Measurements from ENCODE around the gene GTF3C5. TPM values are rescaled to one million over a fixed set of nuclear protein-coding genes. Genes with fewer than 3 reads are reported as not detected.
"Not testable (repeated sequence)": the region's sequence is repeated elsewhere in the genome, so short reads cannot be mapped to it uniquely, and the experiment has no call there.

GTF3C5 gene
- total RNA-seq, 1 donor from 2014 or later = 94.0 TPM

DNA sequence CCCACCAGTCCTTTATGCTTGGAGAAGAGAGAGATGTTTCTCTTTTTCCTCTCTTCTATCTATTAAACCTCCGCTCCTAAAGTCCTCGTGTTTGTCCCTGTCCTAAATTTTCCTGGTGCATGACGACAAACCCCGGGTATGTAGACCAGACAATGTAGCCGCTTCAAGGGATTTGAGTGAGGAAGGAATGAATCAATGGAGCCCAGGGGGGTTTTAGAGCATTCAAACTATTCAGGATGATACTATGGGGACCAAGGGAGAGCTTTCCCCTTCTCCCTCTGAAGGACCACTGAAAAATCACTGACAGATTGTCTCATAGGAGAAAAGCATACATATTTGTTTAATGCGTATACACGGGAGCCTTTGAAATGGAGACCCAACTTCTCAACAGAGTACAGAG is 49.4 kb downstream of the GTF3C5 start:
- DNase-seq (ENCODE audit: low spot score, unreplicated experiment) = no peak
- Mint-ChIP-seq H3K4me1 (ENCODE audit: low read depth) (no peaks in the 10 kb centered on the region), H3K27ac (no peak overlapping the region), H3K36me3 (ENCODE audit: insufficient read depth) (no peaks in the 10 kb centered on the region), H3K27me3 (peaks cover 19% of the 10 kb centered on the region), H3K9me3 (ENCODE audit: low read depth) (no peaks in the 10 kb centered on the region), H3K4me3 (ENCODE audit: low read depth) (no peak overlapping the region)
- TF ChIP-seq, protein P1, sequence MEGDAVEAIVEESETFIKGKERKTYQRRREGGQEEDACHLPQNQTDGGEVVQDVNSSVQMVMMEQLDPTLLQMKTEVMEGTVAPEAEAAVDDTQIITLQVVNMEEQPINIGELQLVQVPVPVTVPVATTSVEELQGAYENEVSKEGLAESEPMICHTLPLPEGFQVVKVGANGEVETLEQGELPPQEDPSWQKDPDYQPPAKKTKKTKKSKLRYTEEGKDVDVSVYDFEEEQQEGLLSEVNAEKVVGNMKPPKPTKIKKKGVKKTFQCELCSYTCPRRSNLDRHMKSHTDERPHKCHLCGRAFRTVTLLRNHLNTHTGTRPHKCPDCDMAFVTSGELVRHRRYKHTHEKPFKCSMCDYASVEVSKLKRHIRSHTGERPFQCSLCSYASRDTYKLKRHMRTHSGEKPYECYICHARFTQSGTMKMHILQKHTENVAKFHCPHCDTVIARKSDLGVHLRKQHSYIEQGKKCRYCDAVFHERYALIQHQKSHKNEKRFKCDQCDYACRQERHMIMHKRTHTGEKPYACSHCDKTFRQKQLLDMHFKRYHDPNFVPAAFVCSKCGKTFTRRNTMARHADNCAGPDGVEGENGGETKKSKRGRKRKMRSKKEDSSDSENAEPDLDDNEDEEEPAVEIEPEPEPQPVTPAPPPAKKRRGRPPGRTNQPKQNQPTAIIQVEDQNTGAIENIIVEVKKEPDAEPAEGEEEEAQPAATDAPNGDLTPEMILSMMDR (IDR thresholded peaks at IDR 0.05; ENCODE audit: unreplicated experiment) = no peak

DNA sequence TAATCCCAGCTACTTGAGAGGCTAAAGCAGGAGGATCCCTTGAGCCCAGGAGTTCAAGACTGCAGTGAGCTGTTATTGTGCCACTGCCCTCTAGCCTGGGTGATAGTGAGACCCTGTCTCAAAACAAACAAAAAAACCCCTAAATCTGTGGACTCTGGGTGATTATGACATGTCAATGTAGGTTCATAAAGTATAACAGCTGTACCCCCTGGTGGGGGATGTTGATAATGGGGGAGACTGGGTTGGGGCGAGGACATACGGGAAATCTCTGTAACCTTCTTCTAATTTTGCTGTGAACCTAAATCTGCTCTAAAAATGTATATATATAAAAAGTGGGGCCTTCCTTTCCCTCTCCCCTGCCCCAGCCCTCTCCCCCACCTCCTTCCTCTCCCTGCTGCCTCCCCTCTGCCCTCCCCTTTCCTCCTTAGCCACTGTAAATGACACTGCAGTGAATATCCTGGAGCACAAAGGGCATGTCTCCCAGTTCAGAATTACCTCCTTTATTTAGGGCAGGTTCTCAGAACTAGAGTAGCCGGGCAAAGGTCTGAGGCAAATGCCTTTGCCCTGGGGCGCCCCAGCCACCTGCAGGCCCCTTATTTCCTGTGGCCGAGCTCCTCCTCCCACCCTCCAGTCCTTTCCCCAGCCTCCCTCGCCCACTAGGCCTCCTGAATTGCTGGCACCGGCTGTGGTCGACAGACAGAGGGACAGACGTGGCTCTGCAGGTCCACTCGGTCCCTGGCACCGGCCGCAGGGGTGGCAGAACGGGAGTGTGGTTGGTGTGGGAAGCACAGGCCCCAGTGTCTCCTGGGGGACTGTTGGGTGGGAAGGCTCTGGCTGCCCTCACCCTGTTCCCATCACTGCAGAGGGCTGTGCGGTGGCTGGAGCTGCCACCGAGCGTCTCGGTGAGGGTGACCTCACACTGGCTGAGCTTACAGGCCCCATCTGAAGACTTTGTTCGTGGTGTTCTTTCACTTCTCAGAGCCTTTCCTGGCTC is 50.3 kb downstream of the GTF3C5 start:
- H3K9me3 Mint-ChIP-seq (ENCODE audit: low read depth); H3K4me3 Mint-ChIP-seq (ENCODE audit: low read depth); H3K36me3 Mint-ChIP-seq (ENCODE audit: insufficient read depth); H3K27ac Mint-ChIP-seq; H3K4me1 Mint-ChIP-seq (ENCODE audit: low read depth); DNase-seq (ENCODE audit: low spot score, unreplicated experiment): not testable (repeated sequence)
- H3K27me3 Mint-ChIP-seq = peaks cover 19% of the 10 kb centered on the region

DNA sequence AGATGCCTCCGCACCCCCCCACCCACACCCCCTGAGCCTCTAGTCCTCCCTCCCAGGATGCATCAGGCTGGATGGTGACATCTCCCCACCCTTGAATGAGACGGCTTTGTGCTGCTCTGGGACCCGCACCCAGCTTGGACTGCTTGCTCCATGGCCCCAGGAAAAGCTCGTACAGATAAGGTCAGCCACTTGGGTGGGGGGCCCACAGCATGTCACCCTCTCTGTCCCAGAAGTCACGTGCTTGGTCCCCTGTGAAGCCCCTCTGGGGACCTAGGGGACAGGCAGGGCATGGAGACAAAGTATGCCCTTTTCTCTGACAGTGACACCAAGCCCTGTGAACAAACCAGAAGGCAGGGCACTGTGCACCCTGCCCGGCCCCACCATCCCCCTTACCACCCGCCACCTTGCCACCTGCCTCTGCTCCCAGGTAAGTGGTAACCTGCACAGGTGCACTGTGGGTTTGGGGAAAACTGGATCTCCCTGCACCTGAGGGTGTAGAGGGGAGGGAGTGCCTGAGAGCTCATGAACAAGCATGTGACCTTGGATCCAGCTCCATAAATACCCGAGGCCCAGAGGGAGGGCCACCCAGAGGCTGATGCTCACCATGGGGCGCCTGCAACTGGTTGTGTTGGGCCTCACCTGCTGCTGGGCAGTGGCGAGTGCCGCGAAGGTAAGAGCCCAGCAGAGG is 51.3 kb downstream of the GTF3C5 start:
- H3K27me3 Mint-ChIP-seq = peaks cover 16% of the 10 kb centered on the region
- H3K4me1 Mint-ChIP-seq (ENCODE audit: low read depth); H3K4me3 Mint-ChIP-seq (ENCODE audit: low read depth); H3K9me3 Mint-ChIP-seq (ENCODE audit: low read depth); H3K36me3 Mint-ChIP-seq (ENCODE audit: insufficient read depth); DNase-seq (ENCODE audit: low spot score, unreplicated experiment); H3K27ac Mint-ChIP-seq: not testable (repeated sequence)

DNA sequence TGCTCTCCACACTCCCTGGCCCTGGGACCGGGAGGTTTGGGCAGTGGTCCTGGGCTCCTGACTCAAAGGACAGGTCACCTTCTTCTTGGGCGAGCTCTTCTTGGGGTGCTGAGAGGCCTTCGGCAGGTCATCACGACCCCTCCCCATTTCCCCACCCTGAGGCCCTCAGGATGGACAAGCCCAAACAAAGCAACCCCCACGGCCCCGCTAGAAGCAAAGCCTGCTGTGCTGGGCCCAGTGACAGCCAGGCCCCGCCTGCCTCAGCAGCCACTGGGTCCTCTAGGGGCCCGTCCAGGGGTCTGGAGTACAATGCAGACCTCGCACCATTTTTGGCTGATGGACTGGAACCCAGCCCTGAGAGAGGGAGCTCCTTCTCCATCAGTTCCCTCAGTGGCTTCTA is 52.9 kb downstream of the GTF3C5 start:
- not testable (repeated sequence) for H3K36me3 Mint-ChIP-seq (ENCODE audit: insufficient read depth); DNase-seq (ENCODE audit: low spot score, unreplicated experiment); H3K4me1 Mint-ChIP-seq (ENCODE audit: low read depth); H3K27ac Mint-ChIP-seq; H3K4me3 Mint-ChIP-seq (ENCODE audit: low read depth); H3K9me3 Mint-ChIP-seq (ENCODE audit: low read depth)
- peaks cover 11% of the 10 kb centered on the region for H3K27me3 Mint-ChIP-seq

DNA sequence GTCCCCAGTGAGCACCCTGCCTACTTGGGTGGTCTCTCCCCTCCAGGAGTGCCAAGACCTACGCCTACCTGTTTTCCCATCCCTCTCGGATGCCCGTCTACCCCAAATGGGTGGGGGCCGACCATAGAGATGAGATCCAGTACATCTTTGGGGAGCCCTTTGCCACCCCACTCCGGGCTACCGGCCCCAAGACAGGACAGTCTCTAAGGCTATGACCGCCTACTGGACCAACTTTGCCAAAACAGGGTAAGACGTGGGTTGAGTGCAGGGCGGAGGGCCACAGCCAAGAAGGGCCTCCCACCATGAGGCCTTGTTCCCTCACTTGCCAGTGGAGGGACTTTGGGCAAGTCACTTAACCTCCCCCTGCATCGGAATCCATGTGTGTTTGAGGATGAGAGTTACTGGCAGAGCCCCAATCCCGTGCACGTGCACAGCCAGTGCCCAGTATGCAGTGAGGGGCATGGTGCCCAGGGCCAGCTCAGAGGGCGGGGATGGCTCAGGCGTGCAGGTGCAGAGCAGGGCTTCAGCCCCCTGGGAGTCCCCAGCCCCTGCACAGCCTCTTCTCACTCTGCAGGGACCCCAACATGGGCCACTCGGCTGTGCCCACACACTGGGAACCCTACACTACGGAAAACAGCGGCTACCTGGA is 55.5 kb downstream of the GTF3C5 start:
- DNase-seq (ENCODE audit: low spot score, unreplicated experiment); H3K36me3 Mint-ChIP-seq (ENCODE audit: insufficient read depth); H3K27me3 Mint-ChIP-seq; H3K27ac Mint-ChIP-seq; H3K4me1 Mint-ChIP-seq (ENCODE audit: low read depth); H3K9me3 Mint-ChIP-seq (ENCODE audit: low read depth); H3K4me3 Mint-ChIP-seq (ENCODE audit: low read depth): not testable (repeated sequence)

DNA sequence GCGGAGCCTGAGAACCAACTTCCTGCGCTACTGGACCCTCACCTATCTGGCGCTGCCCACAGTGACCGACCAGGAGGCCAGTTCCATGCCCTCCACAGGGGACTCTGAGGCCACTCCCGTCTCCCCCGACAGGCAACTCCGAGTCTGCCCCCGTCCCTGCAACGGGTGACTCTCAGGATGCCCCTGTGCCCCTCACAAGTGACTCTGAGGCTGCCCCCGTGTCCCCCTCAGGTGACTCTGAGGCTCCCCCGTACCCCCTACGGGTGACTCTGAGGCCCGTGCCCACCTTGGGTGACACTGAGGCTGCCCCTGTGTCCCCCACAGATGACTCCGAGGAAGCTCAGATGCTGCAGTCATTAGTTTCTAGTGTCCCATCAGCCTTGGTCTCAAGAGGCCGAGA is 56.1 kb downstream of the GTF3C5 start:
- TF ChIP-seq, protein P1 (IDR thresholded peaks at IDR 0.05; ENCODE audit: unreplicated experiment) = no peak
- no peaks in the 10 kb centered on the region for H3K4me1 Mint-ChIP-seq (ENCODE audit: low read depth)
- no peak for DNase-seq (ENCODE audit: low spot score, unreplicated experiment)

DNA sequence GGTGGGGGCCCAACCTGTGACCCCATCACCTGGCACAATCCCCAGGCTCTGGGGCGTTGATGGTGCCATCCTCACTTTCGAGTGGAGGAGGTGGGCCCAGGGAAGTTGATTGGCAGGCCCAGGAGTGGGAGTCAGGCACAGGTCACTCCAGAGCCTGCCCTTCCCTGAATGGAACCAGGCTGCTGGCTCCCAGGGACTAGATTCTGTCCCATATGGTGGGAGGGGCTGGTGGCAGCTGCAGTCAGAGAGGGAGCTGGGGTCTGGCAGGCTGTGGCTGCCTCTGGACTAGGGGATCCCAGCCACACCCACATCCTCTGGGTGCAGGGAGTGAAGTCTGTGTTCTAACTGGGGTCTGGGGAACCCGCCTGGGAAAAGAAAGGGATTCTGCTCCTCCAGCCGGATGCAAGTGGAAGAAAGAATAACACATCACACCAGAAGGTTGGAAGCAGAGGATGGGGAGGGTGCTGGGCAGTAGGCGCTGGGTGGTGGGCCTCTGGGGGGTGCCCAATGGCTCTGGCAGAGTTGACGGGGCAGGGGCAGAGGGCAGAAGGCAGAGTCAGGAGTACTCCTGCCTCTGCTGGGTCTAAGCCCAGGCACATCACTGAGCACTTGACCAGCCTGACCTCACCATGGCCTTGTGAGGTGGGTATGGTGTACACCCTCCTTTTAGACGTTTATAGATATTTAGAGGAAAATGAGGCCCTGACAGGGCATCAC is 56.8 kb downstream of the GTF3C5 start:
- no peak overlapping the region for H3K27ac Mint-ChIP-seq
- H3K9me3 Mint-ChIP-seq (ENCODE audit: low read depth) = no peaks in the 10 kb centered on the region
- no peaks in the 10 kb centered on the region for H3K27me3 Mint-ChIP-seq
- H3K36me3 Mint-ChIP-seq (ENCODE audit: insufficient read depth) = no peaks in the 10 kb centered on the region
- TF ChIP-seq, protein P1 (IDR thresholded peaks at IDR 0.05; ENCODE audit: unreplicated experiment) = no peak
- no peaks in the 10 kb centered on the region for H3K4me1 Mint-ChIP-seq (ENCODE audit: low read depth)
- DNase-seq (ENCODE audit: low spot score, unreplicated experiment) = no peak
- no peak overlapping the region for H3K4me3 Mint-ChIP-seq (ENCODE audit: low read depth)

More for the DNA sequence above, 56.1 kb downstream of the GTF3C5 start:
- no peaks in the 10 kb centered on the region for H3K9me3 Mint-ChIP-seq (ENCODE audit: low read depth)
- no peak overlapping the region for H3K27ac Mint-ChIP-seq
- no peaks in the 10 kb centered on the region for H3K36me3 Mint-ChIP-seq (ENCODE audit: insufficient read depth)
- no peak overlapping the region for H3K4me3 Mint-ChIP-seq (ENCODE audit: low read depth)
- H3K27me3 Mint-ChIP-seq = no peaks in the 10 kb centered on the region
